HG02759 (cell line): ENCODE data around the gene PARD3.

Source experiments
- ATAC-seq: cut with Tn5 transposase; IDR thresholded peaks from one replicate; pipeline ENCODE4 v1.9.1; 2021; ENCODE audit warnings: mild to moderate bottlenecking, moderate library complexity; ENCODE audit not compliant: unreplicated experiment

The PARD3 gene

GRCh38 chr10:34628174-34628796 is 186.8 kb downstream of the PARD3 start:
- no peak for ATAC-seq

GRCh38 chr10:34627741-34628140 is 187.4 kb downstream of the PARD3 start:
- ATAC-seq = peak; percentile 25

DNA sequence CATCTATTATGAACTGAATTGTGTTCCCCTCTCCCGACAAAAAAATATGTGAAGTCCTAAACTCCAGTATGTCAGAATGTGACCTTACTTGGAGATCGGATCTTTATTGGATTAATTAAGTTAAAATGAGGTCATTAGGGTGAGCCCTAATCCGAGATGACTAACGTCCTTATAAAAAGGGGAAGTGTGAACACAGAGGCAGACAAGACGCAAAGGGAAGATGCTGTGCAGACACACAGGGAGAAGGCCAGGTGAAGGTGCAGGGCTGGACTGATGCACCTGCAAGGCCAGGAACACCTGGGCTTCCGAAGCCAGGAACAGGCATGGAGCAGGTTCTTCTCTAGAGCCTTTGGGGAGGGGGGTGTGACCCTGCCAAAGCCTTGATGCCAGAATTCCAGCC is 187.8 kb downstream of the PARD3 start:
- ATAC-seq = peak; percentile 64

GRCh38 chr10:34626158-34626880 is 188.8 kb downstream of the PARD3 start:
- ATAC-seq = no peak

GRCh38 chr10:34624323-34625153 is 190.6 kb downstream of the PARD3 start:
- ATAC-seq = no peak

DNA sequence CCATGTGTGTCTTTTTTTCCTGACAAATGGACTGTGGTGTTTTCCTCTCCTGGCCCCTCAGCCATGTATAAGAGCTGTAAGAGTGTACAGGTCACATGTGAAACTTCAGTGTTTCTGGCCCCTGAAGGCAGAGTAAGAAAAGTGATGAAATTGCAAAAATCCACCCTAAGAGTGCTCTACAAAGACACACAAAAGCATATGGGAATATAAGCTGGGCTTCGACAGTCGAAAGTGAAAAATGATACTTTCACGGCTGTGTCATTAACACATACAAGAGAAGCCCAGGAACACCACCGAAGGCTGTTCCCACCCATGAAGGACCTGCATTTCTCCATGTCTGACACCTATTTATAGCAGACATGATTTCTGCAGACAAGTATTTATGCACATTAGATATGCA is 192.2 kb downstream of the PARD3 start:
- no peak for ATAC-seq

DNA sequence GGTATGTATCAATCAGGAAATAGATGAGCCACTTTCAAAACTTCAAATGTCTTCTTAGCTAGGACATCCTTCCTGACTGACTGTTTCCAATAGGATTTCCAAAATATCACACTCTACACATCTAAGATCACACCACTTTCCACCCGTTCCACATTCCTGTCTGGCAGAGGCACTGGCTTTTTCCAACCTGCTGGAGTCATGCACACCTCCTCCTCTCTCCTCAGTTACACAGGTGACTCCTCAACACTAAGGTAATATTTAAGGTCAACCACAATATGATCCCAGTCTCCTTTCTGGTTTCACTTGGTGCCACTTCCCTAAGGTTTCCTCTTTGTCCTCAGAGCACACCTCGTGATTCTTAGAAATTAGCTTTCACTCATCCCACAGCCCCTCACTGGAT is 196.5 kb downstream of the PARD3 start:
- no peak for ATAC-seq

- ATAC-seq = no peak
Measured at GRCh38 chr10:34615770-34616169, 199.3 kb downstream of the PARD3 start.

DNA sequence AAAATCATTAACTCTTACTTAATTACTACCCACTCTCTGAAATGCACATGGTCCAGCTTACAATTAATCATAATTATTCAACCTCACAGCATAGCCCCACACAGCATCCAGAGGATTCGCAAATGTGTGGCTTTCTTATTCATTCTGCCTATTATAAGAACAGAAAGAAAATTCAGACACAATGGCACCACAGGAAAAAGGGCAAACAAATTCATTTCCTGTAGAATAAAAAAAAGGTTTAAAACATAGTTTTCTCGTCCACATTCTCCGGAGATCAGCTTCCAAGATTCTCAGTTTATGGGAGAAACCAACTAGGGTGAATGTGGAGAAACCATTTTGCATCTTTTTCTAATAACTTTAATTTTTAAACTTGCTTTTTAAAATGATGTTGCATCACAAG is 201.6 kb downstream of the PARD3 start:
- ATAC-seq = no peak

- ATAC-seq = no peak
Measured at GRCh38 chr10:34612938-34613337, 202.2 kb downstream of the PARD3 start.

DNA sequence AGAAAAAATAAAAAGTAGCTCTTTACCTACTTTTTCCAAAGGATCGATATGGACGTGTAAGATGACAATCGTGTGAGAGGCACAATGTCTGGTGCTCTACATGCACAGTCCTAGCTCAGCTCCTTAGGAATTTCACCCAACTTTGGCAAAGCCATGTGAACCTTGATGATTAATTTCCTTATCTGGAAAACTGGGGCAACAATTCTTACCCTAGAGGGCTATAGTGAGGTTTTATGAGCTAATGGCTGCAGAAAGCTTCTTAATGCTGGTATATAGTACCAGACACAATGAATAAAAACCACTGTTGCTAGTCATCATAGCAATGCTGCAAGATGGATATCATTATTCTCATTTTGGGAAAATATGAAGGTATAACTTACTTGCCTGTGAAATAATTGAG is 202.7 kb downstream of the PARD3 start:
- no peak for ATAC-seq

DNA sequence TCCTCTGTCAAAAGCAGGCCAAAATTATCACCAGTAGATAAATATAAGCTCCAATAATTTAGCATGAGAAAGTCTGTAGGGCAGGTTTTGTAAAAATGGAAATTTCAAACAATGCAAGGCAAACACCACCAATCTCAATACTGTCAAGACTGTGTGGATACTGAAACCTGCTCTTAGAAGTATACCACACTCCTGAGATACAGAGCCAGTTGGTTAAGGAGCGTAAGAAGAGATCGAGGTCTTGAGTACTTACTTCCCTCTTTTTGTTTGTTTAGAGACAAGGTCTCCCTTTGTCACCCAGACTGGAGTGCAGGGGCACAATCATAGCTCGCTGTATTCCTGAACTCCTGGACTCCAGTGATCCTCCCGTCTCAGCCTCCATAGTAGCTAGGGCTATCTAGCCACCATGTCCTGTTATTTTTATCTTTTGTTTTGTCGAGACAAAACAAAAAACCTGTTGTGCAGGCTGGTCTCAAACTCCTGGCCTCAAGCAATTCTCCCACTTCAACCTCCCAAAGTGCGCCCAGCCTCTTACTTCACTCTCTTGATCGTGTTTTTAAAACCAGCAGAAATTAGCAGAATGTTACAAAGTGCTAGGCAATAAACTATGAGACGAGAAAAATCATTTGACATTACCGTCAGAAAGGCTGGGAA is 205.7 kb downstream of the PARD3 start:
- ATAC-seq = no peak

- ATAC-seq = no peak
Measured at GRCh38 chr10:34607894-34608293, 207.2 kb downstream of the PARD3 start.

GRCh38 chr10:34606890-34607289 is 208.2 kb downstream of the PARD3 start:
- no peak for ATAC-seq

- ATAC-seq = no peak
Measured at GRCh38 chr10:34602478-34602877, 212.6 kb downstream of the PARD3 start.

DNA sequence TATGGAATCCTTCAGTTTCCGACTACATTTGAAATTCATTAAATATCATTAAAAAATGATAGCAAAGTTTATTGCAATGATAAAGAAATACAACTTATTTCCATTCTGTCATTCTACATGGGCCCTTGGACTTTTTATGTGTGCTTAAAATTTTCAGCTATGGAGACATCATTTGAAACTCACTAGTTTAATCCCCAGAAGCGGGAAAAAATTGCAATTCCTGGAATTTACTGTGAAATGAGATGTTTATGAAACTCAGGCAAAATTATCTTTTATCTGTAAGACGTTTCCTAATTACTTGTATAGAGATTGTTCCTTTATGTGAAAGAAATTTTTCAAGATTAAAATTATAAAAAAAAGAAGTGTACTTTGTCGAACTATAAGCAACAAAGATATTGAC is 213.4 kb downstream of the PARD3 start:
- no peak for ATAC-seq

DNA sequence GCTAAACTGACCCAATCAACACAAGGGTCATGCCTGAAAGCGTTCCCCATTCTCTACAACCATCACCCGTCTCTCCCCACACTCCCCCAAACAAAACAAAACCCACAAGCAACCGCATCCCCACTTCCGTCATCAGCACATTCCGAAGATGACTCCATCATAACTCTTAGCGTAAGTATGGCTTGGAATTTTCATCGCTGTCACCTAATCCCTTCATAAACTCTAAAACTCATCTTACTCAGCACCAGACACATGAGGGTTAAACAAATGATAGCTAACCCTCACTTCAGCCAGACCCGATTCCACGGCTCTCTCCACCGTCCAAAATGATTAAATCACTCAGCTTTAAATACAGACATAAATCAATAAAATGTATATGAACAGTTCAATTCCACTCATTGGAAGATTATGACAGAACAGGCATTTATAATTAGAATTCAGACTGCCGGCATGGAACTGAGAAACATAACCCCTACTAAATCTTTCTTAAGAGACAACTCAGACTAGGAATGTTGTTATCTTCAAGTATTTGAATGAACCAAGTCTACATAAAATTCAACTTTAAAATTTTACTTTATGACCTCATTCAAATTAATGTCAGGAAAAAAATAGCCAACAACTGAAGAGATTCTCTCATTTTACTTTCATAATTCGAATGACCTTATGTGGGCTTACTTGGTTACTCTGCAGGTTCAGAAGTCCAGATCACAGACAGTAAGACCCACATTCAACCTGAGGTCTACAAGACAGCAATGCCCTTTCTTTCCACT is 215.9 kb downstream of the PARD3 start:
- no peak for ATAC-seq

- no peak for ATAC-seq
Measured at GRCh38 chr10:34596351-34596750, 218.7 kb downstream of the PARD3 start.

DNA sequence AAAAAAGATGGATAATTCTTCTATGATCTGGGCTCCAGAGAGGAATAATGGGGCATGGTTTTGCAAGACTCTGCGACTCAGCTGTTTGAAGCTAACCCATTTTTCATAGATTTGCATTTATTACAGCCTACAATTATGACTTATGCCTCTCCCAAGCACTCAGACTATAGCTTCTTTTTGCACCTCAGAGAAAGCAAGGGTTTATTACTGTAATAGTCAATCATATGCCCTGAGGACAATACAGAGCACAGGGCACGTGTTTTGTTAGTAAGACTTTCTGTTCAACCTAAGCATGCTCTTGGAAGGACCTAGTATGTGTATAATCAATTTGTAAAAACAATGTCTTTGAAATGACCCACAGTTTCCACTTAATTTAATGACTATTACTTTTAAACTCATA is 221.2 kb downstream of the PARD3 start:
- ATAC-seq = no peak

DNA sequence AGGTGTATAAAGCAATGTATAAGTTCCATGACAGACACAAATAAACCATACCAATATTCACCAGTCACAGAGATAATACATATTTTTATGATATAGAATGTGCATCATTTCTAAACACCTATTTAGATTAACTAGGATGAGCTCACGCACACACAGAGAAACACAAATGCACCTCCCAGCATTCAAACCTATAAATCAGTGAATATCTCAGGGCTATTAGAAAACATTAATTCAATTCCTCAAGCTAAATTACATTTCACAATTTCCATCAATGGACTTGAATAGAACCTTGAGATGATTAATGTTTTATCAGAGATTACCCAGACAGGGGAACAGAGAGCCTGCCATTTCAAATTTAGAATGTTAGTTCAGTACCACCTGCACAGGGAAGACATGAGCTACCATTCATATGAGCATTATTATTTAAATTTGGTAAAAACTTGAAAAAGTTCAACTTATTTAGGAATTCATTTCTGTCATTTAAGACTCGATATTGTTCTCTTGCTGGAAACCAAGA is 221.7 kb downstream of the PARD3 start:
- ATAC-seq = no peak
